MG63 (cell line): ENCODE data around the gene NLRX1. TPM values are rescaled to one million over a fixed set of nuclear protein-coding genes. Genes with fewer than 3 reads are reported as not detected.
"Not testable (repeated sequence)": the region's sequence is repeated elsewhere in the genome, so short reads cannot be mapped to it uniquely, and the experiment has no call there.

ENCODE experiments used
- DNase-seq: peaks from one replicate; pipeline ENCODE4 v3.0.0-alpha.2; 2020
- H3K27me3 ChIP-seq: fragments of 250-450 bp; sonication (Bioruptor Pico); 2 replicates; pipeline ENCODE4 v1.5.1; 2020; ENCODE audit warnings: mild to moderate bottlenecking, moderate library complexity
- H3K36me3 ChIP-seq: fragments of 250-450 bp; sonication (Bioruptor Pico); 2 replicates; pipeline ENCODE4 v1.5.1; 2020; ENCODE audit warnings: mild to moderate bottlenecking, moderate library complexity
- H3K4me3 ChIP-seq: fragments of 250-450 bp; sonication (Bioruptor Pico); 2 replicates; pipeline ENCODE4 v1.5.1; 2020; ENCODE audit warnings: mild to moderate bottlenecking, moderate library complexity
- H3K9me3 ChIP-seq: fragments of 250-450 bp; sonication (Bioruptor Pico); 2 replicates; pipeline ENCODE4 v1.5.1; 2020; ENCODE audit warnings: mild to moderate bottlenecking, moderate library complexity
- total RNA-seq: library from RNA; depleted of rRNA; stranded (reverse); fragments of >200 nt; shearing (Covaris generic); gene quantifications from 2 replicates; pipeline ENCODE4 v1.2.3, GENCODE V29; 2014; ENCODE audit warnings: low replicate concordance

NLRX1 gene
- total RNA-seq, 1 experiment from 2014 or later: 16.8 TPM

GRCh38 chr11:119193626-119194025 lies 25.1 kb downstream of the NLRX1 start:
- Histone ChIP-seq H3K36me3 (no peaks in the 10 kb centered on the region), H3K9me3 (no peaks in the 10 kb centered on the region), H3K4me3 (no peak overlapping the region), H3K27me3 (no peaks in the 10 kb centered on the region)
- no peak for DNase-seq

DNA sequence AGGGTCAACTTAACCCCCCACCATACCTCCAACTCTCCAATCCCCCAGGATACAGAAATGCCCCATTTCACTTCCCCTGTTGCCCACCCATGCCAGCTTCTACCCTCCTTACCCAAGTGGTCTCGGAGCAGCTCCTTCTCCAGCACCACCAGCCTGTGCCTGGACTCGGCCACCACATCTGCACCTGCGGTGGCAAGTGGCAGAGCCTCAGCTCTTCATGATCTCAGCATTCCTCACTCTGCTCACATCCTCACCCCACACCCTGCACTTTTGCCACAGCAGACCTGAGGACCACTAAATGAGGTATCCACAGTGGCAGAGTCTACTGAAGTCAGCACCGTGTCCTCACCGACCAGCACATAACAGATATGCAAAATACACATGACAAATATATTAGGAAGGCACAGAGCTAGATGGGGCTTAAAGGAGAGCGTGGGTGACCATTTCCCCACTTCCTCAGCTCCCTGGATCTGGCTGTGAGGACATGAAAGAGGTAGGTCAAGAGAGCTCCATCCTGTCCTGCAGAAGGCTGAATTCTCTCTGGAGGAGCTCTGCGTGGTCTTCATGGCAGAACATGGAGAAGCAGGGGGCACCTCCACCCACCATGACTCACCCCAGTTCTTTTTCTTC lies 26.4 kb downstream of the NLRX1 start:
- H3K4me3 ChIP-seq: no peak overlapping the region
- no peaks in the 10 kb centered on the region for H3K9me3 ChIP-seq
- DNase-seq: no peak
- no peaks in the 10 kb centered on the region for H3K27me3 ChIP-seq
- no peaks in the 10 kb centered on the region for H3K36me3 ChIP-seq

- Histone ChIP-seq H3K27me3 (no peaks in the 10 kb centered on the region), H3K9me3 (no peaks in the 10 kb centered on the region), H3K36me3 (no peaks in the 10 kb centered on the region), H3K4me3 (no peak overlapping the region)
- peak; percentile 26 for DNase-seq
Observed at GRCh38 chr11:119195680-119196079, 27.2 kb downstream of the NLRX1 start.

DNA sequence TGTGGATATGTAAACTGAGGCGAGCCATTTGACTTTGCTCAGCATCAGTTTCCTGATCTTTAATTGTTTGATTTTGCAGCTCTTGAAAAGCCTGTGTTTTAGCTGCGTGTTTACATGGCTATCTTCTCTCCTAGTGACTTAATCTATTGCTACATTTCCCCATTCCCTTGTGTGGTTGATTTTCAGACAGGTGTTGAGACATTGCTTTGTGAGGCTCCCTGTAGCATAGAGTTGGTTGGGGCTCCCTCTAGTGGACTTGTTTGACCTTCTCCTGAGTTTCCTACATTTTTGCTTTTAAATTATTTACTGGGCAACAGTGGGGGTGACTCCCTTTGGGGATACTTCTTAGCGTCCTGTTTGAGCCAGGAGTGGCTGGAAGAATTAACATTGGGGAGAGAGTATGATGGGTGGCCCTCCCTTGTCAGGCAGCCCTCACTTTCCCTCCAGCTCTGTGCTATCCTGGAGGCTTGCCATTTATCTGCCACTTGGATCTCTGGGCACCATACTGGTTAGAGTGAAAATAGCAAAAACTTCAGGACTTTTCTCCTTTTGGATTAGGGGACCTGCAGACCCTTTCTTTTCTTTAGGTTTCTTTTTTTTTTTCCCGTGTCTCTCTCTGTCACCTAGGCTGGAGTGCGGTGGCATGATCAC lies 28.4 kb downstream of the NLRX1 start:
- no peak overlapping the region for H3K4me3 ChIP-seq

GRCh38 chr11:119198925-119199324 lies 30.4 kb downstream of the NLRX1 start:
- H3K36me3 ChIP-seq: no peaks in the 10 kb centered on the region
- H3K27me3 ChIP-seq: no peaks in the 10 kb centered on the region
- H3K4me3 ChIP-seq: no peak overlapping the region
- H3K9me3 ChIP-seq: no peaks in the 10 kb centered on the region
- DNase-seq: no peak

More for the DNA sequence above, 28.4 kb downstream of the NLRX1 start:
- peak; percentile 27 for DNase-seq
- no peaks in the 10 kb centered on the region for H3K9me3 ChIP-seq
- no peaks in the 10 kb centered on the region for H3K27me3 ChIP-seq
- H3K36me3 ChIP-seq: no peaks in the 10 kb centered on the region

DNA sequence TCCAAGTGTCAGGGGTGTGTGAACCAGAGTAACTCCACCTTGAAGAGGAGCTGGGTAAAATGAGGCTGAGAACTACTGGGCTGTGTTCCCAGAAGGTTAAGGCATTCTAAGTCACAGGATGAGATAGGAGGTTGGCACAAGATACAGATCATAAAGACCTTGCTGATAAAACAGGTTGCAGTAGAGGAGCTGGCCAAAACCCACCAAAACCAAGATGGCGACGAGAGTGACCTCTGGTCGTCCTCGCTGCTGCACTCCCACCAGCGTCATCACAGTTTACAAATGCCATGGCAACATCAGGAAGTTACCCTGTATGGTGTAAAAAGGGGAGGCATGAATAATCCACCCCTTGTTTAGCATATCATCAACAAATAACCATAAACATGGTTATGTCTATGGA lies 32.7 kb downstream of the NLRX1 start:
- DNase-seq, H3K9me3 ChIP-seq, H3K4me3 ChIP-seq: not testable (repeated sequence)

GRCh38 chr11:119202554-119202953 lies 34.0 kb downstream of the NLRX1 start:
- H3K9me3 ChIP-seq: no peaks in the 10 kb centered on the region
- H3K27me3 ChIP-seq: no peaks in the 10 kb centered on the region
- no peaks in the 10 kb centered on the region for H3K36me3 ChIP-seq
- H3K4me3 ChIP-seq: no peak overlapping the region
- DNase-seq: no peak

More for the DNA sequence above, 32.7 kb downstream of the NLRX1 start:
- H3K36me3 ChIP-seq, H3K27me3 ChIP-seq: not testable (repeated sequence)

GRCh38 chr11:119204066-119204465 lies 35.5 kb downstream of the NLRX1 start:
- DNase-seq: no peak
- no peaks in the 10 kb centered on the region for H3K9me3 ChIP-seq
- no peaks in the 10 kb centered on the region for H3K27me3 ChIP-seq
- no peaks in the 10 kb centered on the region for H3K36me3 ChIP-seq
- no peak overlapping the region for H3K4me3 ChIP-seq

GRCh38 chr11:119205080-119205479 lies 36.6 kb downstream of the NLRX1 start:
- DNase-seq: no peak
- H3K9me3 ChIP-seq: no peaks in the 10 kb centered on the region
- H3K4me3 ChIP-seq: peak overlapping the region; percentile 99; the same call in 1 of the 2 replicates
- H3K36me3 ChIP-seq: no peaks in the 10 kb centered on the region
- H3K27me3 ChIP-seq: no peaks in the 10 kb centered on the region

GRCh38 chr11:119205574-119206510 lies 37.3 kb downstream of the NLRX1 start, which contains the start of gene CBL:
CBL (plus strand) TSS chr11:119206339; CDS start chr11:119206418, 79 bp downstream.
- no peaks in the 10 kb centered on the region for H3K9me3 ChIP-seq
- H3K27me3 ChIP-seq: no peaks in the 10 kb centered on the region
- H3K4me3 ChIP-seq: peak within 1 kb of the TSS; percentile 99
- H3K36me3 ChIP-seq: no peaks in the 10 kb centered on the region
- DNase-seq: peak; percentile 86

DNA sequence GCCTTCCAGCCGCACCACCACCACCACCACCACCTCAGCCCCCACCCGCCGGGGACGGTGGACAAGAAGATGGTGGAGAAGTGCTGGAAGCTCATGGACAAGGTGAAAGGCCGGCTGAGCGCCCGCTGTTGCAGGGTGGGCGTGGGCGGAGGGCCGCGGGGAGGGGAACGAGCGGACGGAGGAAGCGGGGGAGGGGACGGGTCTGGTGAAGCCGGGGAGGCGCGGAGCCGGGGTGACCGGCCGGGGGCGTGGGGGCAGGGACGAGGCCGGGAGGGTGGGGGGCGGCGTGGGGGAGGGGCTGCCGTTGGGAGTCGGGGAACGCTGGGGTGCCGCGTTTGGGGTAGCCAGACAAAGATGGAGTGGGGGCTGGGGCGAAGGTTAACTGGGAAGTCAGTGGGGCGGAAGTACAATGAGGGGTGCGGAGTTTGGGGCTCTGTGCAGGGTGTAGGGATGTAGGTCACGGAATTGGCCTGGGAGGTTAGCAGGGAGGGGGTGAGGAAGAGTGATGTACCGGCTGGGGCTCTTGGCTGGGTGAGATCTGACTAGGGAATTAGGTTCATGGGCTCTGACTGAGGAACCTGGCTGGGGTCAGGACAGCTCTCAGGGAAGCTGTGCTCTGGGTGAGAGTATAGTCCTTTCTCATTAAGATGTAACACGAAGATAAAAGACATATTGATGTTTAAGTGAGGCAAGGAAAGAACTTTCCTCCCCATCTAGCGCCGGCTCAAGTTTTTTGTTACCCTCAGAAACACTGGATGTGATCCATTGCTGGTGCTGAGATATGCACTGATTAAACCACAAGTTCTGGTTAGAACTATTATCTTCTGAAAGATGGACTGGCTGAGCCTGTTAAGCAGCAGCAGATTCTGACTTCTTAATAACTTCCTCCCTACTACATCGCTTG lies 38.2 kb downstream of the NLRX1 start:
- DNase-seq: peak; percentile 56
- no peaks in the 10 kb centered on the region for H3K36me3 ChIP-seq
- no peaks in the 10 kb centered on the region for H3K27me3 ChIP-seq
- H3K9me3 ChIP-seq: no peaks in the 10 kb centered on the region
- peak overlapping the region; percentile 99 for H3K4me3 ChIP-seq

GRCh38 chr11:119207415-119207960 lies 39.0 kb downstream of the NLRX1 start:
- H3K27me3 ChIP-seq: no peaks in the 10 kb centered on the region
- H3K9me3 ChIP-seq: no peaks in the 10 kb centered on the region
- no peaks in the 10 kb centered on the region for H3K36me3 ChIP-seq
- no peak for DNase-seq
- peak overlapping the region; percentile 99 for H3K4me3 ChIP-seq

DNA sequence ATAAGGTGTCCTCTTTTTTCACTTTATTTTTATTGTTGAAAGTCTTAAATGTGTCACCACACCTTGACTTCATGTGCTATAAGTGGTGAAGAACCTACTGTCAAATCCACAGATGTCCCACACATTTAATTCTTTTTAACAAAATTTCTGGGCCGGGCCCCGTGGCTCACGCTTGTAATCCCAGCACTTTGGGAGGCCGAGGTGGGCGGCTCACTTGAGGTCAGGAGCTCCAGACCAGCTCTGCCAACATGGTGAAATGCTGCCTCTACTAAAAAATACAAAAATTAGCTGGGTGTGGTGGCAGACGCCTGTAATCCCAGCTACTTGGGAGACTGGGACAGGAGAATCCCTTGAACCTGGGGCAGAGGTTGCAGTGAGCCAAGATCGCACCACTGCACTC lies 40.7 kb downstream of the NLRX1 start:
- no peak for DNase-seq
- Histone ChIP-seq H3K9me3 (no peaks in the 10 kb centered on the region), H3K27me3 (no peaks in the 10 kb centered on the region), H3K4me3 (no peak overlapping the region), H3K36me3 (peaks cover 2% of the 10 kb centered on the region; the same call in 1 of the 2 replicates)

DNA sequence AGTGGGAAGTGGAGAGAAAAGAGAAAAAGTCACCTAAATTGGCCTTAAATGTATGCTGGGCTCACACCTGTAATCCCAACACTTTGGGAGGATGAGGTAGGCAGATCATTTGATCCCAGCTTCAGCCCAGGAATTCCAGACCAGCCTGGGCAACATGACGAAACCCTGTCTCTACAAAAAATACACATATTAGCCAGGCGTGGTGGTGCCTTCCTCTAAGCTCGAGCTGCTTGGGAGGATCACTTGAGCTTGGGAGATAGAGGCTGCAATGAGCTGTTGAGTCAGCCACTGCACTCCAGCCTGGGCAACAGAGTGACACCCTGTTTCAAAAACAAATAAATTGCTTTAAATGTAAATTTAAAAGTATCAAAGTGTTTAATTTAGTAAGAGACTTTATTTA lies 41.5 kb downstream of the NLRX1 start:
- Histone ChIP-seq H3K27me3 (no peaks in the 10 kb centered on the region), H3K4me3 (no peak overlapping the region), H3K9me3 (no peaks in the 10 kb centered on the region), H3K36me3 (peaks cover 2% of the 10 kb centered on the region; the same call in 1 of the 2 replicates)
- no peak for DNase-seq

DNA sequence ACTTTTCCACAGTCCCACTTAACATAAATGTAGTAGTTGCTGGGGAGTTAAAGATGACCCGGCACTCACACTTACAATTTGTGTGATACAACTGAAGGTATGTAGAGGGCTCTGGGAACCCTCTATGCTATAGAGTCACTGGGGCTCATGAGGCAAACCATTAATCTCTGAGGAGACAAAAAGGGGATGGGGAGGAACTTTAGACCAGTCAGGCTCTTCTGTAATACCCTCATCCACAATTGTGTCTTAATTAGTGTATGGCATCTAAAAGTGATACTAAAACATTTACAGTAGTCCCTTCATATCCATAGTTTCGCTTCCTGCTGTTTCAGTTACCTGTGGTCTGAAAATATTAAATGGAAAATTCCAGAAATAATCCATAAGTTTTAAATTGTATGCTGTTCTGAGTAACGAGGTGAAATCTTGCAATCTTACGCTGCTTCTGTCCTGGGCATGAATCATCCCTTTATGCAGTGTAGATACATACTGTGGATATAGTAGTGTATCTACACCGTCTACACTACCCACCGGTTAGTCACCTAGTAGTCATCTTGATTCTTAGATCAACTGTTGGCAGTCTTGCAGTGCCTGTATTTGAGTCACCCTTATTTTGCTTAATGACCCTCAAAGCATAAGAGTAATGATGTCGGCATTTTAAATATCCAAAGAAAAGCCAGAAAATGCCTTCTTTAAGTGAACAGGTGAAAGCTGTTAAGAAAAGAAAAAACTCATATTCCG lies 49.8 kb downstream of the NLRX1 start:
- DNase-seq: peak; percentile 64
- Histone ChIP-seq H3K9me3 (no peaks in the 10 kb centered on the region), H3K27me3 (no peaks in the 10 kb centered on the region), H3K4me3 (no peak overlapping the region), H3K36me3 (peaks cover 3% of the 10 kb centered on the region; the same call in 1 of the 2 replicates)
